Measurements from ENCODE around the gene TMEM272. TPM values are rescaled to one million over a fixed set of nuclear protein-coding genes. Genes with fewer than 3 reads are reported as not detected.

Gene TMEM272
- total RNA-seq, 4 donors from 2014 or later = not detected

- DNase-seq = no peak
- peak overlapping the region; percentile 48 to 73 (median 57) for H3K27ac ChIP-seq
- in situ Hi-C loops (cut with MboI; ENCODE audit: low pct_ligation_motif_present in 1 of 4, low pct_unique_long_range_greater_than_20kb in 1 of 4, low sequenced_read_pairs in 3 of 4) = no loop called here
- peaks cover 6 to 18% (median 10%) of the 10 kb centered on the region in 4 donors for H3K4me1 ChIP-seq
- H3K9me3 ChIP-seq = no peaks in the 10 kb centered on the region
- WGBS, 2 donors (ENCODE audit: low coverage in 1 of 2) = 69 to 79% methylated on average over 2 to 3 of the region's 4 CpGs
- no peaks in the 10 kb centered on the region for H3K27me3 ChIP-seq
- intact Hi-C loops (cut with DNase I; ENCODE audit: low total_unique reads) = no loop called here
- no peaks in the 10 kb centered on the region for H3K36me3 ChIP-seq
- H3K4me3 ChIP-seq = no peak overlapping the region
- TF ChIP-seq CTCF (IDR thresholded peaks at IDR 0.05) (no peak), EP300 (IDR thresholded peaks at IDR 0.05; ENCODE audit: low read depth) (no peak), POLR2A (IDR thresholded peaks at IDR 0.05) (no peak), POLR2AphosphoS5 (IDR thresholded peaks at IDR 0.05) (no peak)
These were observed 79.8 kb downstream of the TMEM272 start for GRCh38 chr13:51765142-51765515.

DNA sequence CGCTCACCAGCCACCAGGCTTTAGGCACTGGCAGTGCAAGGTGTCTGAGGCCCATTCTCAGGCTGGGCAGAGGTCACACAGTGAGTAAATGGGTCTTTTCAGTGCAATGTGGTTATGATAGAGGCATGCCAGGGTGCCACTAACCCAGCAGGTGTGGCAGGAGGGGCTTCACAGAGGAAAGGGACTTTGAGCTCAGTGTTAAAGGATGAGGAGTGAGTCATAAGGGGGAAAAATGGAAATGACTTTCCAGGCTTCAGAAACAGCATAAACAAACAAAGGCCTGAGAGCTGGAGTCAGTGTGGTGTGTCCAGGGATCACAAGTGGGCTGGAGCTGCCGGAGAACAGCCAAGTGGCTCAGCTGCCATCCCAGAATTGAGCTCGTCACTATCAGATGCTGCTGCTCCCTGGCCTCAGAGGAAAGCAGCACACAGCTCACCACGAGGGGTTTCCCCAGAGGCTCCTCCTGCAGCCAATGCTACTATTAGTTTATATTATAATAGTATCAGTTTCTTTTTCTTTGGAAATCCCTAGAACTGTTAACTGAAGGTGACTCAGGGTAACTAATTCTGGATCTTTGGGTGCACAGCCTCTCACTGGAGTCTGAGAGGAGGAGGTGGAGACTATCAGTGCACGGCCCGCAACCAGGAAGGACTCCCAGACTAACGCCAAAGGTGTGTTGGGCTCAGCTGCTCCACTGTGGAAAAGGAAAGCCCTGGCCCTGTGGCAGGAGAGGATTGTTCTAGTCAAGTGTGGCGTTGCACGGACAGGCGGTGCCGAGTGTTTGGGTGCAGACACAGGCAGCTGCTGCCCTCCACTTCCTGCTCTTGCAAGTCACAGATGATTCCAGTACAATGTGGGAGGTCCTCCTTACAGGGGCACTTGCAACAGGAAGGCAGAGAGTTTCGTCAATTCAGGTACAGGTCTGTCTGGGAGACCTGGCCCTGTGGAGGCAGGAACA is 80.5 kb downstream of the TMEM272 start:
- Histone ChIP-seq H3K9me3 (no peaks in the 10 kb centered on the region), H3K27me3 (no peaks in the 10 kb centered on the region), H3K27ac (peak overlapping the region; percentile 48 to 73 (median 57)), H3K36me3 (no peaks in the 10 kb centered on the region), H3K4me3 (no peak overlapping the region), H3K4me1 (peaks cover 6 to 16% (median 10%) of the 10 kb centered on the region in 4 donors)
- in situ Hi-C loops (cut with MboI; ENCODE audit: low pct_ligation_motif_present in 1 of 4, low pct_unique_long_range_greater_than_20kb in 1 of 4, low sequenced_read_pairs in 3 of 4) (no loop called here), intact Hi-C loops (cut with DNase I; ENCODE audit: low total_unique reads) (no loop called here)
- 0 to 41% methylated on average over 1 to 11 of the region's 12 CpGs for WGBS, 2 donors (ENCODE audit: low coverage in 1 of 2)
- TF ChIP-seq EP300 (IDR thresholded peaks at IDR 0.05; ENCODE audit: low read depth) (no peak), CTCF (IDR thresholded peaks at IDR 0.05) (no peak), POLR2AphosphoS5 (IDR thresholded peaks at IDR 0.05) (peak in 1 of 3 donors; percentile 29), POLR2A (IDR thresholded peaks at IDR 0.05) (no peak)
- DNase-seq = peak; percentile 56

DNA sequence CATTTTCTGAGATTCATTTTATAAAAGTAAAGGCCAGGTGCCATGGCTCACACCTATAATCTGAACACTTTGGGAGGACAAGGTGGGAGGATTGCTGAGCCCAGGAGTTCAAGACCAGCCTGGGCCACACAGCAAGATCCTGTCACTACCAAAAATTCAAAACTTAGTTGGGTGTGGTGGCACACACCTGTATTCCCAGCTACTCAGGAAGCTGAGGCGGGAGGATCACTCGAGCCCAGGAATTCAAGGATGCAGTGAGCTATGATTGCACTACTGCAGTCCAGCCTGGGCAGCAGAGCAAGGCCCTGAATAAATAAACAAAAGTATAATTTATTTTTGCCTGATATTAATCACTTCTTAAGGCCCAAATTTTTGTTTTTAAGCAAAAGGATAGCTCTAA is 81.5 kb downstream of the TMEM272 start:
- H3K4me3 ChIP-seq = no peak overlapping the region

More for the DNA sequence above, 81.5 kb downstream of the TMEM272 start:
- WGBS, 2 donors (ENCODE audit: low coverage in 1 of 2) = 96% methylated on average over 2 of the region's 2 CpGs; no CpG with 5 or more reads in 1 of the 2 donors
- TF ChIP-seq EP300 (IDR thresholded peaks at IDR 0.05; ENCODE audit: low read depth) = no peak
- TF ChIP-seq POLR2A (IDR thresholded peaks at IDR 0.05) = no peak
- no peak for TF ChIP-seq CTCF (IDR thresholded peaks at IDR 0.05)
- TF ChIP-seq POLR2AphosphoS5 (IDR thresholded peaks at IDR 0.05) = no peak
- H3K4me1 ChIP-seq = peaks cover 6 to 13% (median 10%) of the 10 kb centered on the region in 4 donors
- no peaks in the 10 kb centered on the region for H3K9me3 ChIP-seq
- intact Hi-C loops (cut with DNase I; ENCODE audit: low total_unique reads) (no loop called here), in situ Hi-C loops (cut with MboI; ENCODE audit: low pct_ligation_motif_present in 1 of 4, low pct_unique_long_range_greater_than_20kb in 1 of 4, low sequenced_read_pairs in 3 of 4) (no loop called here)
- no peak for DNase-seq
- peak overlapping the region in 1 of 4 donors; percentile 66 for H3K27ac ChIP-seq
- H3K36me3 ChIP-seq = no peaks in the 10 kb centered on the region
- H3K27me3 ChIP-seq = no peaks in the 10 kb centered on the region

Other genes starting within 250 kb of the TMEM272 start
- gene DHRS12, start 41.0 kb downstream of the TMEM272 start, total RNA-seq = 10 to 100 TPM in 3 of 4 donors, 1 to 10 TPM in 1; 5.2 to 17.8 (median 13.5) TPM
- not detected for gene CCDC70, start 16.8 kb upstream of the TMEM272 start, total RNA-seq
- 10 to 100 TPM; 17.6 to 32.9 (median 22.6) TPM for gene ATP7B, start 166.3 kb upstream of the TMEM272 start, total RNA-seq
- 10 to 100 TPM in 3 of 4 donors, 1 to 10 TPM in 1; 9.0 to 30.6 (median 28.8) TPM for gene ALG11, start 167.2 kb upstream of the TMEM272 start, total RNA-seq
- gene UTP14C, start 179.5 kb upstream of the TMEM272 start, total RNA-seq = 10 to 100 TPM in 2 of 4 donors, 1 to 10 TPM in 2; 5.2 to 20.0 (median 13.6) TPM

Data from transverse colon (tissue), 4 donors.